CD4-positive, alpha-beta T cell (primary cell): ENCODE measurements around the gene MAML2. TPM values are rescaled to one million over a fixed set of nuclear protein-coding genes. Genes with fewer than 3 reads are reported as not detected.
A peak's percentile ranks its signal among the peaks of the same experiment; 100 is the strongest.

Experiments used
- ATAC-seq: fragments of 200-7000 bp; cut with Tn5 transposase; one replicate; pipeline ENCODE4 v1.10.0; 2022; ENCODE audit warnings: mild to moderate bottlenecking; ENCODE audit not compliant: poor library complexity
- CTCF ChIA-PET: fragments of 350-600 bp; sonication (Branson Sonifier 250); formaldehyde crosslinking; loops from one replicate; lab custom pipeline; 2021; ENCODE audit warnings: antibody characterized with exemption, inconsistent platforms; lab: Charles Lee
- POLR2A ChIA-PET: fragments of 350-600 bp; sonication (Branson Sonifier 250); formaldehyde crosslinking; loops from one replicate; lab custom pipeline; 2021; ENCODE audit warnings: antibody characterized with exemption, inconsistent platforms; lab: Charles Lee
- DNase-seq, 14 experiments: peaks; one replicate each; pipeline ENCODE4 v3.0.0-alpha.2; 2013 to 2020; ENCODE audit warnings: mixed read lengths in 2 of 14
- H3K27ac ChIP-seq, 2 donors: one replicate each; pipeline versions ENCODE4 v1.5.1 to v1.7.0; 2013; ENCODE audit warnings: low read length in 2 of 2, low read depth in 1 of 2, mild to moderate bottlenecking in 1 of 2
- H3K27me3 ChIP-seq, 2 experiments: 1 replicate in 1 of 2; 2 replicates in 1 of 2; pipeline versions ENCODE4 v1.6.1 to v1.7.0; 2013; ENCODE audit warnings: low read length in 2 of 2, control low read depth in 1 of 2, mild to moderate bottlenecking in 1 of 2, moderate library complexity in 1 of 2; ENCODE audit not compliant: insufficient read depth in 2 of 2, control insufficient read depth in 1 of 2
- H3K36me3 ChIP-seq: one replicate; pipeline ENCODE4 v1.6.1; 2013; ENCODE audit warnings: low read length, control low read depth; ENCODE audit not compliant: insufficient read depth
- H3K4me1 ChIP-seq: one replicate; pipeline ENCODE4 v1.6.1; 2013; ENCODE audit warnings: low read length, control low read depth; ENCODE audit not compliant: insufficient read depth
- H3K4me3 ChIP-seq: one replicate; pipeline ENCODE4 v1.5.1; 2013; ENCODE audit warnings: mild to moderate bottlenecking, low read length, moderate library complexity
- H3K9me3 ChIP-seq, 2 experiments: 1 replicate in 1 of 2; 2 replicates in 1 of 2; pipeline versions ENCODE4 v1.6.1 to v1.7.0; 2013; ENCODE audit warnings: low read length in 2 of 2, mild to moderate bottlenecking in 2 of 2, control low read depth in 1 of 2, moderate library complexity in 1 of 2; ENCODE audit not compliant: control insufficient read depth in 1 of 2, insufficient read depth in 1 of 2
- H3K27ac Mint-ChIP-seq: one replicate; pipeline ENCODE4 v1.8.0; 2020; ENCODE audit warnings: mixed read lengths
- H3K27me3 Mint-ChIP-seq: one replicate; pipeline ENCODE4 v1.8.0; 2021; ENCODE audit warnings: mixed read lengths
- H3K36me3 Mint-ChIP-seq: one replicate; pipeline ENCODE4 v1.8.0; 2021; ENCODE audit warnings: low read depth, mixed read lengths
- H3K4me1 Mint-ChIP-seq: one replicate; pipeline ENCODE4 v1.8.0; 2021; ENCODE audit warnings: low read depth, mixed read lengths
- H3K4me3 Mint-ChIP-seq: one replicate; pipeline ENCODE4 v1.8.0; 2020; ENCODE audit warnings: mild to moderate bottlenecking, mixed read lengths
- H3K9me3 Mint-ChIP-seq: one replicate; pipeline ENCODE4 v1.8.0; 2020; ENCODE audit warnings: mixed read lengths
- intact Hi-C, 2 experiments: fragments of 100-400 bp; cut with DNase I in 1 of 2; cut with micrococcal nuclease in 1 of 2; formaldehyde crosslinking; loops; one replicate each; pipeline versions ENCODE4 v1.15.1 to v1.9.0; 2023 to 2025; cut with DNase I, micrococcal nuclease
- total RNA-seq, 174 experiments: library from RNA in 2 of 174; stranded (reverse) in 2 of 174; gene quantifications; one replicate each; pipeline ENCODE4 v1.2.3 and lab custom pipeline; 2021 to 2026
- TF ChIP-seq, protein P1 (sequence below): fragments of 200-600 bp; IDR thresholded peaks from one replicate; pipeline ENCODE4 v1.8.0; 2022; ENCODE audit warnings: antibody characterized with exemption, mild to moderate bottlenecking

Gene MAML2
- total RNA-seq, 2 experiments from 2014 or later, result 58.8 to 59.8 TPM

DNA sequence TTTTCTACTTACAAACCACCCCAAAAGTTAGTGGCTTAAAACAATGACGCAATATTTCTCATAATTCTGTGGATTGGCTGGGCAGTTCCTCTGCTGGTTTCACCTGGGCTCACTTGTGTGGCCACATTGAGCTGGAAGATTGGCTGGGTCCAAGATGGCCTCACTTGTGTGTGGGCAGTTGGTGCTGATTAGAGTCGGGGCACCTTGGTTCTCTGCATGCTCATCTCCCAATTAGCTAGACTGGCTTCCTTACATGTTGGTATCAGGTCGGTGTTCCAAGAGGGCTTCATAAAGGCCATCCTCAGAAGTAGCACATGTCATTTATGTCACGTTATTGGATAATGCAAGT is 12.5 kb downstream of the MAML2 start:
- Mint-ChIP-seq H3K27ac (peak overlapping the region; percentile 72), H3K9me3 (no peaks in the 10 kb centered on the region), H3K36me3 (peaks cover 66% of the 10 kb centered on the region), H3K4me3 (peak overlapping the region; percentile 9), H3K27me3 (no peaks in the 10 kb centered on the region), H3K4me1 (peaks cover 82% of the 10 kb centered on the region)
- ChIA-PET POLR2A (interaction anchor here (0.9 to 1.8 kb wide), 3 partner anchors 10 to 116 kb away, joined by 3 to 5 read pairs (median 3); no protein-coding TSS in a partner anchor), CTCF (interaction anchor here (0.9 to 2.4 kb wide), 2 partner anchors 13 to 119 kb away, joined by 3 to 7 read pairs; partner anchors contain the start of gene MAML2)
- ATAC-seq (no peak), DNase-seq (no peak)
- Histone ChIP-seq H3K27ac (no peak overlapping the region), H3K4me3 (no peak overlapping the region), H3K27me3 (no peaks in the 10 kb centered on the region), H3K4me1 (peaks cover 17% of the 10 kb centered on the region), H3K9me3 (no peaks in the 10 kb centered on the region), H3K36me3 (peaks cover 14% of the 10 kb centered on the region)
- intact Hi-C loops, result loop anchor here in 1 of 2 experiments (5.0 kb wide), 1 partner anchor 78 kb away; no protein-coding TSS in a partner anchor
- TF ChIP-seq, protein P1, sequence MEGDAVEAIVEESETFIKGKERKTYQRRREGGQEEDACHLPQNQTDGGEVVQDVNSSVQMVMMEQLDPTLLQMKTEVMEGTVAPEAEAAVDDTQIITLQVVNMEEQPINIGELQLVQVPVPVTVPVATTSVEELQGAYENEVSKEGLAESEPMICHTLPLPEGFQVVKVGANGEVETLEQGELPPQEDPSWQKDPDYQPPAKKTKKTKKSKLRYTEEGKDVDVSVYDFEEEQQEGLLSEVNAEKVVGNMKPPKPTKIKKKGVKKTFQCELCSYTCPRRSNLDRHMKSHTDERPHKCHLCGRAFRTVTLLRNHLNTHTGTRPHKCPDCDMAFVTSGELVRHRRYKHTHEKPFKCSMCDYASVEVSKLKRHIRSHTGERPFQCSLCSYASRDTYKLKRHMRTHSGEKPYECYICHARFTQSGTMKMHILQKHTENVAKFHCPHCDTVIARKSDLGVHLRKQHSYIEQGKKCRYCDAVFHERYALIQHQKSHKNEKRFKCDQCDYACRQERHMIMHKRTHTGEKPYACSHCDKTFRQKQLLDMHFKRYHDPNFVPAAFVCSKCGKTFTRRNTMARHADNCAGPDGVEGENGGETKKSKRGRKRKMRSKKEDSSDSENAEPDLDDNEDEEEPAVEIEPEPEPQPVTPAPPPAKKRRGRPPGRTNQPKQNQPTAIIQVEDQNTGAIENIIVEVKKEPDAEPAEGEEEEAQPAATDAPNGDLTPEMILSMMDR, result no peak

DNA sequence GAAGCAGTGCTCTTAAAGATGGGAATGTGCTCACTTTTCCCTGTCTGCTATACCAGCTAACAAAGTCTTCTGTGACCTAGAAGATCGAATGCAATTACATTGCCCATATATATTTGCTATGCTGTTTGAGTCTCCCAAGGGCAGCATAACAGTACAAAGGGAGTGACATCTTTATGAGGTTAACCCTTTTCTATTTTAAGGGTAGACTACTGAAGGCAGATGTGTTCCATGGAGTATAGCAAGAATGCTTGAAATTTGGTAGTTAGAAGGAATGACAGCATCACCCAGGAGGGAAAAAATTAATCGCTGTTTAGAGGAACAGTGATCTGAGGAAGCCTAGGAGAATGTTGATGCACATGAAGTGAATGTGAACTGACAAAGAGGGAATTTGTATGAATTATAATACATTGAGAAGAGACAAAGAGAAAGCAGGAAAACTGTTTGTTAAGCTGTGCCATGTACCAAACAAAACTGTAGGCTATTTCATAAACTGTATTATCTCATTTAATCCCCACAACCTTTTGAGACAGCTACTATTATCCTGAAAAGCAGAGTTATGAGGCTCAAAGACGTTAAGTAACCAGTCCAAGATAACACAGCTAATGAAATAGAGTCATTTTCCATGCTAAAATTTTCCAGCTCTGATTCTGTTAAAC is 13.0 kb downstream of the MAML2 start:
- no peaks in the 10 kb centered on the region for H3K9me3 ChIP-seq

DNA sequence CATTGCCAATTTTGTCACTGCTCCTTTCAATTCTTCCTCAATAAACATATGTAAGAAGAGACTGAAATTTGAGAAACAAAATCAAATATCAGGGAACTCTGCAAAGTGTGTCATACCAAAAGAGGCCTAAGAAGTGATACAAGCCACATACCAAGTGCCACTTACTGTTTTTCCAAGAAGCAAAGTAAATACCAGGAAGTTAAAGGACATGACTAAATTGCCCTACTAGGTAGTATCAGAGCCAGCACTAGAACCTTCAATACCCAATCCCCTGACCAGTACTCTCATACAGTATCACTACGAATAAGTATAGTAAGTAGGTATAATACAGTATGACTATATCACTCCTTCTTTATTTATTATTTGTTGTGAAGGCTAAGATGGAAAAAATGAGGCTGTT is 13.6 kb downstream of the MAML2 start:
- DNase-seq (no peak), ATAC-seq (no peak)
- no peaks in the 10 kb centered on the region for H3K27me3 ChIP-seq
- H3K36me3 ChIP-seq, result peaks cover 10% of the 10 kb centered on the region
- POLR2A ChIA-PET, result interaction anchor here (1.8 kb wide), 1 partner anchor 11 kb away, joined by 5 read pairs; no protein-coding TSS in a partner anchor
- CTCF ChIA-PET, result interaction anchor here (0.9 kb wide), 1 partner anchor 118 kb away, joined by 3 read pairs; no protein-coding TSS in a partner anchor
- H3K27me3 Mint-ChIP-seq, result no peaks in the 10 kb centered on the region
- H3K36me3 Mint-ChIP-seq, result peaks cover 66% of the 10 kb centered on the region
- no peak overlapping the region for H3K4me3 ChIP-seq
- no peaks in the 10 kb centered on the region for H3K9me3 ChIP-seq
- H3K4me1 ChIP-seq, result peaks cover 17% of the 10 kb centered on the region
- TF ChIP-seq, protein P1, result no peak
- H3K27ac ChIP-seq, result no peak overlapping the region
- intact Hi-C loops, result no loop called here
- H3K9me3 Mint-ChIP-seq, result no peaks in the 10 kb centered on the region
- H3K27ac Mint-ChIP-seq, result peak overlapping the region; percentile 72
- H3K4me3 Mint-ChIP-seq, result peak overlapping the region; percentile 5
- peaks cover 82% of the 10 kb centered on the region for H3K4me1 Mint-ChIP-seq

More for the DNA sequence above, 13.0 kb downstream of the MAML2 start:
- H3K4me3 ChIP-seq, result no peak overlapping the region
- TF ChIP-seq, protein P1, result no peak
- CTCF ChIA-PET, result interaction anchor here (0.9 kb wide), 1 partner anchor 119 kb away, joined by 3 read pairs; no protein-coding TSS in a partner anchor
- H3K27ac ChIP-seq, result no peak overlapping the region
- ATAC-seq (no peak), DNase-seq (no peak)
- Mint-ChIP-seq H3K27ac (peak overlapping the region; percentile 72), H3K36me3 (peaks cover 66% of the 10 kb centered on the region), H3K4me1 (peaks cover 82% of the 10 kb centered on the region), H3K27me3 (no peaks in the 10 kb centered on the region), H3K9me3 (no peaks in the 10 kb centered on the region), H3K4me3 (no peak overlapping the region)
- POLR2A ChIA-PET, result interaction anchor here (0.9 to 1.8 kb wide), 3 partner anchors 10 to 115 kb away, joined by 3 to 5 read pairs (median 3); no protein-coding TSS in a partner anchor
- H3K36me3 ChIP-seq, result peaks cover 10% of the 10 kb centered on the region
- peaks cover 17% of the 10 kb centered on the region for H3K4me1 ChIP-seq
- intact Hi-C loops, result loop anchor here in 1 of 2 experiments (5.0 kb wide), 1 partner anchor 78 kb away; no protein-coding TSS in a partner anchor
- no peaks in the 10 kb centered on the region for H3K27me3 ChIP-seq
